A673 (cell line): ENCODE data around the gene RIT1. TPM values are rescaled to one million over a fixed set of nuclear protein-coding genes. Genes with fewer than 3 reads are reported as not detected.

Source experiments
- BruUV-seq: library from RNA; stranded (reverse); fragments of 400-500 nt; replicated peaks from 2 replicates; lab custom pipeline; 2021; lab: Mats Ljungman, UMichigan
- CTCF ChIA-PET: fragments of 300-600 bp; sonication (Branson Sonifier 250); formaldehyde crosslinking; loops from one replicate; lab custom pipeline; 2022; ENCODE audit warnings: antibody characterized with exemption; lab: Charles Lee
- POLR2A ChIA-PET: fragments of 300-600 bp; sonication (Branson Sonifier 250); formaldehyde crosslinking; loops from one replicate; lab custom pipeline; 2022; ENCODE audit warnings: antibody characterized with exemption; ENCODE audit not compliant: low non-redundant PET; lab: Charles Lee
- DNase-seq: peaks from one replicate; pipeline ENCODE4 v3.0.0-alpha.2; 2015; ENCODE audit warnings: low spot score
- H3K27ac ChIP-seq: fragments of 200-600 bp; sonication (generic); 2 replicates; pipeline ENCODE4 v1.5.1; 2016; ENCODE audit warnings: mixed run types, low read depth, mild to moderate bottlenecking, mixed read lengths, antibody characterized with exemption, low read length; ENCODE audit not compliant: poor library complexity, severe bottlenecking
- H3K27me3 ChIP-seq: fragments of 200-600 bp; sonication (generic); replicated peaks from 2 replicates; pipeline ENCODE4 v1.6.1; 2017; ENCODE audit warnings: mixed run types, low read depth, mild to moderate bottlenecking, mixed read lengths, antibody characterized with exemption, low read length; ENCODE audit not compliant: insufficient read depth, poor library complexity
- H3K36me3 ChIP-seq: fragments of 200-600 bp; sonication (generic); 2 replicates; pipeline ENCODE4 v1.6.1; 2016; ENCODE audit warnings: mixed run types, mild to moderate bottlenecking, mixed read lengths, antibody characterized with exemption, low read length; ENCODE audit not compliant: insufficient read depth, poor library complexity, severe bottlenecking
- H3K4me1 ChIP-seq: fragments of 200-600 bp; sonication (generic); 2 replicates; pipeline ENCODE4 v1.6.1; 2017; ENCODE audit warnings: mixed run types, mild to moderate bottlenecking, mixed read lengths, antibody characterized with exemption, low read length; ENCODE audit not compliant: insufficient read depth, poor library complexity, severe bottlenecking
- H3K4me3 ChIP-seq: fragments of 200-600 bp; sonication (generic); 2 replicates; pipeline ENCODE4 v1.5.1; 2016; ENCODE audit warnings: low read depth, mixed run types, mild to moderate bottlenecking, mixed read lengths, low read length; ENCODE audit not compliant: poor library complexity, severe bottlenecking
- H3K9me3 ChIP-seq: fragments of 200-600 bp; sonication (generic); 2 replicates; pipeline ENCODE4 v1.6.1; 2016; ENCODE audit warnings: mixed run types, low read depth, mild to moderate bottlenecking, mixed read lengths, antibody characterized with exemption, low read length; ENCODE audit not compliant: poor library complexity, severe bottlenecking
- EZH2 ChIP-seq: fragments of 200-600 bp; sonication (generic); IDR thresholded peaks from 2 replicates; pipeline ENCODE4 v1.6.1; 2017; ENCODE audit warnings: borderline replicate concordance, low read depth, mild to moderate bottlenecking, mixed read lengths, antibody characterized with exemption, low read length; ENCODE audit not compliant: poor library complexity, severe bottlenecking
- intact Hi-C: fragments of 100-400 bp; cut with micrococcal nuclease; formaldehyde crosslinking; loops from one replicate; pipeline ENCODE4 v1.10.0; 2022; ENCODE audit not compliant: unreplicated experiment
- total RNA-seq: library from RNA; stranded (reverse); gene quantifications from 2 replicates; pipeline ENCODE4 v1.2.3, GENCODE V29; 2021
- TF ChIP-seq, protein P1 (sequence below): fragments of 300-800, 200-600 bp; sonication (generic); conservative IDR thresholded peaks from 2 replicates; pipeline ENCODE4 v1.5.1; 2017; ENCODE audit warnings: low read depth, mild to moderate bottlenecking, antibody characterized with exemption, low read length, moderate library complexity, mixed read lengths

Gene RIT1
- total RNA-seq, 1 experiment from 2014 or later, result 27.5 TPM

DNA sequence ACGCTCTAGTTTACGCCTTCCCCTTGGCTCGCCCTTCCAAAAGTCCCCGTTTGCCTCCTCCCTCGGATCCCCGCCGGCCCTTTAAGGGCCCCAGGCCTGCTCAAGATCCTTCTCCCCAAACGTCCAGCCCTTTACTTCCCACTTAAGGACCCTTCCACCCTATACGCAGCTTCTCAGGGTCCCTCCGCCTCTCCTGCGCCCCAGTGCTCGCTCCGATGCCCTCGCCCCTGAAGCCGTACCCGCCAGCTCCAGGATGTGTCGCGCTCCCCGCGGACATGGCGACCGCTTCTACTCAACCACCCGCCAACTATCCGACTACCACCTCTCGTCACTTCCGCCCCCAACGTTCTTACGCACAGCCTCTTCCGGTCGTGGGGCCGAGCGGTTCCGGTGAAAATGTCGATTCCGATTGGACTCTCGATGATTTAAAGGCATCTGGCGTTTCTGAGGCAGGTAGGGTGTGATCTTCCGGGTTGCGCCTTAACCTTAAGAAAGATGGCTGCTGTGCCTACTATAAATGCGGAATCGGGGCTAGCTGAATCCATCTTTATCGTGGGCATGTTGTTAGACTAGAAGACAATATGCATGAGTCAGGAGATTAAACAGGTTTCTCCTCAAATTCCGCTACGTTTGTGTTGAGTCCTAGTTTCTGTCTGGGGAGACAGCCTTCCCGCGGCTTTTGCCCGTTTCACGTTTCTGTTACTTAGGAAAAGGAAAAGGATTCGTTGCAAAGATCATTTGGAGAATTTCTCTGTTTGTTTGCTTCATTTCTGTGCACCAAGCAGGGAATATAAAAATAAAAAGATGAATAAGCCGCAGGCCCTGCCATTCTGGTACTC is 23.2 kb upstream of the RIT1 start, which contains the start of gene KHDC4:
Gene KHDC4 (minus strand): TSS at position 317 of the 839 bp plus-strand sequence. CDS start 40 bp downstream, at position 277.
- DNase-seq, result peak; percentile 99
- Histone ChIP-seq H3K4me1 (peaks cover 35% of the 10 kb centered on the region), H3K36me3 (peaks cover 43% of the 10 kb centered on the region), H3K27ac (peak within 1 kb of the TSS; percentile 90), H3K27me3 (no peaks in the 10 kb centered on the region), H3K4me3 (peak within 1 kb of the TSS; percentile 67), H3K9me3 (no peaks in the 10 kb centered on the region)
- intact Hi-C loops, result no loop called here
- CTCF ChIA-PET, result interaction anchor here (0.7 to 1.0 kb wide), 2 partner anchors 196 to 411 kb away, joined by 4 to 5 read pairs; no protein-coding TSS in a partner anchor
- TF ChIP-seq, protein P1, sequence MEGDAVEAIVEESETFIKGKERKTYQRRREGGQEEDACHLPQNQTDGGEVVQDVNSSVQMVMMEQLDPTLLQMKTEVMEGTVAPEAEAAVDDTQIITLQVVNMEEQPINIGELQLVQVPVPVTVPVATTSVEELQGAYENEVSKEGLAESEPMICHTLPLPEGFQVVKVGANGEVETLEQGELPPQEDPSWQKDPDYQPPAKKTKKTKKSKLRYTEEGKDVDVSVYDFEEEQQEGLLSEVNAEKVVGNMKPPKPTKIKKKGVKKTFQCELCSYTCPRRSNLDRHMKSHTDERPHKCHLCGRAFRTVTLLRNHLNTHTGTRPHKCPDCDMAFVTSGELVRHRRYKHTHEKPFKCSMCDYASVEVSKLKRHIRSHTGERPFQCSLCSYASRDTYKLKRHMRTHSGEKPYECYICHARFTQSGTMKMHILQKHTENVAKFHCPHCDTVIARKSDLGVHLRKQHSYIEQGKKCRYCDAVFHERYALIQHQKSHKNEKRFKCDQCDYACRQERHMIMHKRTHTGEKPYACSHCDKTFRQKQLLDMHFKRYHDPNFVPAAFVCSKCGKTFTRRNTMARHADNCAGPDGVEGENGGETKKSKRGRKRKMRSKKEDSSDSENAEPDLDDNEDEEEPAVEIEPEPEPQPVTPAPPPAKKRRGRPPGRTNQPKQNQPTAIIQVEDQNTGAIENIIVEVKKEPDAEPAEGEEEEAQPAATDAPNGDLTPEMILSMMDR, result no peak
- no peak for TF ChIP-seq EZH2
- BruUV-seq, result no TSS peak
- POLR2A ChIA-PET, result interaction anchor here (0.7 kb wide), 1 partner anchor 54 kb away, joined by 3 read pairs; no protein-coding TSS in a partner anchor

DNA sequence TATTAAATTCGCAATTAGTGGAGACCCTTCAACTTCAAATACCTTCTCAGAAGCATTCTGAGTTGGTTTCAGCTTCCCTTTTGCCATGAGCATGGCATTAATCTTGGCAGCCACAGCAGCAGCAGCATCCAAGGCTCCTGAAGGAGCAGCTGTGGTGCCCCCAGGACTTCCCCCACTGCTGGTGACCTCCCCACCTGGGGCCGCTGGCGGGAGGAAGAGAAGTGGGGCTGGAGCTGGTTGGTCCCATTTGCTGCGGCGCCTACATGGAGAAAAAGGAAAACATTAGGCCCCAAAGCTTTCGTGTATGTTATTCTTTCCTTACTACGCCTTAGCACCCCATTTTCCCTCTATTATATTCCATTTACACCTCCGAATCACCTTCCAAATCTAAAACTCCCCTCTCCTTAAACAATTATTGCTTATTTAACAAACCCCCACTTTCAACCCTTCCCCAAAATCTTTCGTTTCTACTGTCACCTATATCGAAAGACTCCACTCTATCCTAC is 22.5 kb upstream of the RIT1 start:
- CTCF ChIA-PET, result no interaction called here

DNA sequence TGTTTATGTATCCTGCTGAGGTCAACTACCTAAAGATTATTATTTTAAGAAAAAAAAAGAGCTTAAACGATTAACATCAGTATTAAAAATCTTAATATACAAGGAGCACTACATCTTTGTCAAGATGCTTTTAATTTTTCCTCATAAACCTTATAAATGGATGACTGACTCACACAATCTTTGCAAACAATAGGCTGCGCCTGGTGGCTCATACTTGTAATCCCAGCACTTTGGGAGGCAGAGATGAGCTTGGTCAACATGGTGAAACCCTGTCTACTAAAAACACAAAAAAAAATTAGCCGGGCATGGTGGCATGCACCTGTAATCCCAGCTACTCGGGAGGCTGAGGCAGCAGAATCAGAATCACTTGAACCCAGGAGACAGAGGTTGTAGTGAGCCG is 21.3 kb upstream of the RIT1 start:
- Histone ChIP-seq H3K27me3 (no peaks in the 10 kb centered on the region), H3K9me3 (no peaks in the 10 kb centered on the region), H3K4me1 (peaks cover 32% of the 10 kb centered on the region), H3K4me3 (peak overlapping the region; percentile 67), H3K27ac (no peak overlapping the region), H3K36me3 (peaks cover 61% of the 10 kb centered on the region)
- TF ChIP-seq, protein P1, result no peak
- no peak for TF ChIP-seq EZH2
- ChIA-PET POLR2A (no interaction called here), CTCF (no interaction called here)
- no TSS peak for BruUV-seq
- DNase-seq, result no peak
- intact Hi-C loops, result no loop called here

More for the DNA sequence above, 22.5 kb upstream of the RIT1 start:
- no TSS peak for BruUV-seq
- H3K4me3 ChIP-seq, result peak overlapping the region; percentile 67
- no peaks in the 10 kb centered on the region for H3K27me3 ChIP-seq
- no peaks in the 10 kb centered on the region for H3K9me3 ChIP-seq
- intact Hi-C loops, result no loop called here
- H3K27ac ChIP-seq, result peak overlapping the region; percentile 90
- TF ChIP-seq EZH2, result no peak
- TF ChIP-seq, protein P1, result no peak
- peaks cover 50% of the 10 kb centered on the region for H3K36me3 ChIP-seq
- no peak for DNase-seq
- peaks cover 35% of the 10 kb centered on the region for H3K4me1 ChIP-seq
- POLR2A ChIA-PET, result interaction anchor here (0.7 kb wide), 1 partner anchor 55 kb away, joined by 3 read pairs; no protein-coding TSS in a partner anchor
